ENCODE data around the gene MYO3B.

The MYO3B gene

GRCh38 chr2:170495896-170496295 lies 317.9 kb downstream of the MYO3B start:
- H3K27ac ChIP-seq (ENCODE audit: low read length, poor library complexity, severe bottlenecking) = no peak overlapping the region
- no peak overlapping the region for H4K8ac ChIP-seq (ENCODE audit: low read length)
- no peak overlapping the region for H2BK120ac ChIP-seq (ENCODE audit: low read depth, low read length)
- H3K23ac ChIP-seq (ENCODE audit: low read length in 2 of 2) = no peak overlapping the region
- H3K79me1 ChIP-seq (replicated peaks; ENCODE audit: low read length, poor library complexity, severe bottlenecking) = no peaks in the 10 kb centered on the region
- H2AFZ ChIP-seq (ENCODE audit: low read depth, low read length) = no peak overlapping the region
- H3K4me2 ChIP-seq (ENCODE audit: low read length, poor library complexity, severe bottlenecking) = no peak overlapping the region
- no peak overlapping the region for H2BK5ac ChIP-seq (ENCODE audit: low read depth, low read length, poor library complexity, severe bottlenecking)
- H3K27me3 ChIP-seq (ENCODE audit: control insufficient read depth in 1 of 2, insufficient read depth in 1 of 2, low read length in 2 of 2) = no peaks in the 10 kb centered on the region
- no peak overlapping the region for H4K91ac ChIP-seq (ENCODE audit: low read length)
- H2BK12ac ChIP-seq (ENCODE audit: low read length in 2 of 2) = no peak overlapping the region
- no peak overlapping the region for H2BK15ac ChIP-seq (ENCODE audit: low read depth, poor library complexity, severe bottlenecking)
- no peak overlapping the region for H2AK5ac ChIP-seq (ENCODE audit: low read length, severe bottlenecking)
- WGBS = 100% methylated on average over 1 of the region's 1 CpG
- no peak overlapping the region for H3K4ac ChIP-seq (ENCODE audit: low read depth in 1 of 2, low read length in 2 of 2)
- H3K36me3 ChIP-seq (ENCODE audit: control insufficient read depth in 1 of 2, insufficient read depth in 2 of 2, low read depth in 1 of 2, low read length in 2 of 2) = no peaks in the 10 kb centered on the region
- H3K4me3 ChIP-seq (ENCODE audit: insufficient read depth in 1 of 2, low read depth in 1 of 2, low read length in 2 of 2) = no peak overlapping the region
- H3K9me3 ChIP-seq (ENCODE audit: control insufficient read depth, low read length) = no peaks in the 10 kb centered on the region
- no peak overlapping the region for H3K14ac ChIP-seq (ENCODE audit: low read length in 2 of 2)
- no peak for DNase-seq
- H3K4me1 ChIP-seq (ENCODE audit: control insufficient read depth, insufficient read depth, low read depth, low read length) = peaks cover 2% of the 10 kb centered on the region
- no peak overlapping the region for H3K18ac ChIP-seq (ENCODE audit: low read depth in 1 of 2, low read length in 2 of 2)
- no peak overlapping the region for H3K9ac ChIP-seq (ENCODE audit: low read length)

- no peak overlapping the region for H3K4me3 ChIP-seq (ENCODE audit: insufficient read depth in 1 of 2, low read depth in 1 of 2, low read length in 2 of 2)
- peaks cover 2% of the 10 kb centered on the region for H3K4me1 ChIP-seq (ENCODE audit: control insufficient read depth, insufficient read depth, low read depth, low read length)
- H2AK5ac ChIP-seq (ENCODE audit: low read length, severe bottlenecking) = no peak overlapping the region
- no peaks in the 10 kb centered on the region for H3K27me3 ChIP-seq (ENCODE audit: control insufficient read depth in 1 of 2, insufficient read depth in 1 of 2, low read length in 2 of 2)
- no peak for DNase-seq
- H3K9me3 ChIP-seq (ENCODE audit: control insufficient read depth, low read length) = no peaks in the 10 kb centered on the region
- H3K79me1 ChIP-seq (replicated peaks; ENCODE audit: low read length, poor library complexity, severe bottlenecking) = no peaks in the 10 kb centered on the region
- no peak overlapping the region for H3K23ac ChIP-seq (ENCODE audit: low read length in 2 of 2)
- no peak overlapping the region for H3K18ac ChIP-seq (ENCODE audit: low read depth in 1 of 2, low read length in 2 of 2)
- no peaks in the 10 kb centered on the region for H3K36me3 ChIP-seq (ENCODE audit: control insufficient read depth in 1 of 2, insufficient read depth in 2 of 2, low read depth in 1 of 2, low read length in 2 of 2)
- no peak overlapping the region for H4K8ac ChIP-seq (ENCODE audit: low read length)
- H4K91ac ChIP-seq (ENCODE audit: low read length) = no peak overlapping the region
- H2BK15ac ChIP-seq (ENCODE audit: low read depth, poor library complexity, severe bottlenecking) = no peak overlapping the region
- no peak overlapping the region for H2AFZ ChIP-seq (ENCODE audit: low read depth, low read length)
- no peak overlapping the region for H2BK5ac ChIP-seq (ENCODE audit: low read depth, low read length, poor library complexity, severe bottlenecking)
- H2BK12ac ChIP-seq (ENCODE audit: low read length in 2 of 2) = no peak overlapping the region
- H2BK120ac ChIP-seq (ENCODE audit: low read depth, low read length) = no peak overlapping the region
- H3K4ac ChIP-seq (ENCODE audit: low read depth in 1 of 2, low read length in 2 of 2) = no peak overlapping the region
- no peak overlapping the region for H3K27ac ChIP-seq (ENCODE audit: low read length, poor library complexity, severe bottlenecking)
- no peak overlapping the region for H3K9ac ChIP-seq (ENCODE audit: low read length)
- 59% methylated on average over 4 of the region's 5 CpGs for WGBS
- H3K4me2 ChIP-seq (ENCODE audit: low read length, poor library complexity, severe bottlenecking) = no peak overlapping the region
- H3K14ac ChIP-seq (ENCODE audit: low read length in 2 of 2) = no peak overlapping the region
Measured at GRCh38 chr2:170498619-170499018, 320.7 kb downstream of the MYO3B start.

GRCh38 chr2:170500104-170500503 lies 322.2 kb downstream of the MYO3B start:
- no peaks in the 10 kb centered on the region for H3K9me3 ChIP-seq (ENCODE audit: control insufficient read depth, low read length)
- H3K4me2 ChIP-seq (ENCODE audit: low read length, poor library complexity, severe bottlenecking) = no peak overlapping the region
- no peak overlapping the region for H3K4me3 ChIP-seq (ENCODE audit: insufficient read depth in 1 of 2, low read depth in 1 of 2, low read length in 2 of 2)
- no peak overlapping the region for H3K23ac ChIP-seq (ENCODE audit: low read length in 2 of 2)
- no peak overlapping the region for H2AFZ ChIP-seq (ENCODE audit: low read depth, low read length)
- H3K27ac ChIP-seq (ENCODE audit: low read length, poor library complexity, severe bottlenecking) = no peak overlapping the region
- no peak overlapping the region for H3K18ac ChIP-seq (ENCODE audit: low read depth in 1 of 2, low read length in 2 of 2)
- H2BK120ac ChIP-seq (ENCODE audit: low read depth, low read length) = no peak overlapping the region
- 91% methylated on average over 1 of the region's 1 CpG for WGBS
- H4K91ac ChIP-seq (ENCODE audit: low read length) = no peak overlapping the region
- no peaks in the 10 kb centered on the region for H3K27me3 ChIP-seq (ENCODE audit: control insufficient read depth in 1 of 2, insufficient read depth in 1 of 2, low read length in 2 of 2)
- no peak for DNase-seq
- H2AK5ac ChIP-seq (ENCODE audit: low read length, severe bottlenecking) = no peak overlapping the region
- peaks cover 1% of the 10 kb centered on the region for H3K4me1 ChIP-seq (ENCODE audit: control insufficient read depth, insufficient read depth, low read depth, low read length)
- H3K79me1 ChIP-seq (replicated peaks; ENCODE audit: low read length, poor library complexity, severe bottlenecking) = no peaks in the 10 kb centered on the region
- no peak overlapping the region for H3K14ac ChIP-seq (ENCODE audit: low read length in 2 of 2)
- no peak overlapping the region for H2BK15ac ChIP-seq (ENCODE audit: low read depth, poor library complexity, severe bottlenecking)
- H3K4ac ChIP-seq (ENCODE audit: low read depth in 1 of 2, low read length in 2 of 2) = no peak overlapping the region
- no peak overlapping the region for H2BK5ac ChIP-seq (ENCODE audit: low read depth, low read length, poor library complexity, severe bottlenecking)
- H2BK12ac ChIP-seq (ENCODE audit: low read length in 2 of 2) = no peak overlapping the region
- H4K8ac ChIP-seq (ENCODE audit: low read length) = no peak overlapping the region
- H3K36me3 ChIP-seq (ENCODE audit: control insufficient read depth in 1 of 2, insufficient read depth in 2 of 2, low read depth in 1 of 2, low read length in 2 of 2) = no peaks in the 10 kb centered on the region
- H3K9ac ChIP-seq (ENCODE audit: low read length) = no peak overlapping the region

- Histone ChIP-seq H3K9me3 (ENCODE audit: control insufficient read depth, low read length) (no peaks in the 10 kb centered on the region), H2BK5ac (ENCODE audit: low read depth, low read length, poor library complexity, severe bottlenecking) (no peak overlapping the region), H3K23ac (ENCODE audit: low read length in 2 of 2) (no peak overlapping the region), H3K27ac (ENCODE audit: low read length, poor library complexity, severe bottlenecking) (no peak overlapping the region), H3K18ac (ENCODE audit: low read depth in 1 of 2, low read length in 2 of 2) (peak overlapping the region in 1 of 2 experiments; percentile 55), H4K91ac (ENCODE audit: low read length) (no peak overlapping the region), H3K79me1 (replicated peaks; ENCODE audit: low read length, poor library complexity, severe bottlenecking) (no peaks in the 10 kb centered on the region), H2BK12ac (ENCODE audit: low read length in 2 of 2) (no peak overlapping the region), H3K4me2 (ENCODE audit: low read length, poor library complexity, severe bottlenecking) (no peak overlapping the region), H3K14ac (ENCODE audit: low read length in 2 of 2) (no peak overlapping the region), H2AK5ac (ENCODE audit: low read length, severe bottlenecking) (no peak overlapping the region), H3K4me3 (ENCODE audit: insufficient read depth in 1 of 2, low read depth in 1 of 2, low read length in 2 of 2) (peak overlapping the region in 1 of 2 experiments; percentile 28), H3K4me1 (ENCODE audit: control insufficient read depth, insufficient read depth, low read depth, low read length) (peaks cover 1% of the 10 kb centered on the region), H3K27me3 (ENCODE audit: control insufficient read depth in 1 of 2, insufficient read depth in 1 of 2, low read length in 2 of 2) (no peaks in the 10 kb centered on the region), H3K4ac (ENCODE audit: low read depth in 1 of 2, low read length in 2 of 2) (no peak overlapping the region), H2BK15ac (ENCODE audit: low read depth, poor library complexity, severe bottlenecking) (no peak overlapping the region), H3K9ac (ENCODE audit: low read length) (peak overlapping the region; percentile 68), H2BK120ac (ENCODE audit: low read depth, low read length) (no peak overlapping the region), H4K8ac (ENCODE audit: low read length) (no peak overlapping the region), H3K36me3 (ENCODE audit: control insufficient read depth in 1 of 2, insufficient read depth in 2 of 2, low read depth in 1 of 2, low read length in 2 of 2) (no peaks in the 10 kb centered on the region), H2AFZ (ENCODE audit: low read depth, low read length) (no peak overlapping the region)
- WGBS = 71% methylated on average over 4 of the region's 5 CpGs
- peak; percentile 84 for DNase-seq
Measured at GRCh38 chr2:170500770-170501169, 322.8 kb downstream of the MYO3B start.
